Activated T-helper 1 cell treated with anti-CD3 and anti-CD28 coated beads, Interleukin-12 subunit alpha, Interleukin-12 subunit beta, Interleukin-2, Interleukin-4 antibody, amounts not matched to agents 30 ng/mL and 10 ng/mL and 1 ng/mL, durations not matched to agents 14 hours and 24 hours and 36 hours (primary cell): ENCODE data around the gene GFAP. TPM values are rescaled to one million over a fixed set of nuclear protein-coding genes. Genes with fewer than 3 reads are reported as not detected.

Experiments used
- DNase-seq: peaks from one replicate; pipeline ENCODE4 v3.0.0; 2021; ENCODE audit warnings: low spot score
- H3K27ac Mint-ChIP-seq: one replicate; pipeline ENCODE4 v1.8.0; 2021; ENCODE audit warnings: mild to moderate bottlenecking, mixed read lengths
- H3K27me3 Mint-ChIP-seq: one replicate; pipeline ENCODE4 v1.8.0; 2022; ENCODE audit warnings: mild to moderate bottlenecking, moderate library complexity, mixed read lengths; ENCODE audit not compliant: insufficient read depth
- H3K36me3 Mint-ChIP-seq: one replicate; pipeline ENCODE4 v1.8.0; 2021; ENCODE audit warnings: low read depth, mixed read lengths
- H3K4me1 Mint-ChIP-seq: one replicate; pipeline ENCODE4 v1.8.0; 2021; ENCODE audit warnings: low read depth, mixed read lengths
- H3K4me3 Mint-ChIP-seq: one replicate; pipeline ENCODE4 v1.8.0; 2021; ENCODE audit warnings: mild to moderate bottlenecking, moderate library complexity, mixed read lengths
- H3K9me3 Mint-ChIP-seq: one replicate; pipeline ENCODE4 v1.8.0; 2021; ENCODE audit warnings: mixed read lengths
- intact Hi-C: fragments of 100-400 bp; cut with micrococcal nuclease; formaldehyde crosslinking; loops from one replicate; pipeline ENCODE4 v1.15.1; 2024
- total RNA-seq: library from RNA; stranded (reverse); gene quantifications from 2 replicates; pipeline ENCODE4 v1.2.3, GENCODE V29; 2022

GFAP gene
- total RNA-seq, 1 donor from 2014 or later, result not detected

DNA sequence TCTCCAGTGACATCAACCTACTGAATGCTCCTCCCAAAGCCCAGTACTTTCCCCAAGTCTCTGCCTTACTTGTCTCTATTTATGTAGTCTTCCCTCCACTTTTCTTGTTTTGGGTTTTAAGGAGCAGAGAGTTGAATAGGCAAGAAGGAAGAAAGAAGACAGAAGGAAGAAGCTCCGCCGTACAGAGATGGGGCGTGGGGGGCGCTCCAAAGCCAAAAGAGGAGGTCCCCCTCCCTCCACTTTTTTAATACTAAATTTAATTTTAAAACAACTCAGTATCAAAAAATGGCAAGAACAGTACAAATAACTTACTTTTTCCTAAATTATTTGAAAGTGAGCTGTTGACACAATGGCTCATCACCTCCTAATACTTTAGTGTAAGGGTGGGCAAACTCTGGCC lies 20.7 kb downstream of the GFAP start:
- Mint-ChIP-seq H3K27me3 (no peaks in the 10 kb centered on the region), H3K4me3 (no peak overlapping the region), H3K4me1 (peaks cover 16% of the 10 kb centered on the region), H3K36me3 (peaks cover 32% of the 10 kb centered on the region), H3K9me3 (no peaks in the 10 kb centered on the region), H3K27ac (no peak overlapping the region)
- DNase-seq, result no peak
- intact Hi-C loops, result loop anchor here (10.0 kb wide), 2 partner anchors 330 to 1300 kb away; partner anchors contain the start of genes FMNL1 and KANSL1

DNA sequence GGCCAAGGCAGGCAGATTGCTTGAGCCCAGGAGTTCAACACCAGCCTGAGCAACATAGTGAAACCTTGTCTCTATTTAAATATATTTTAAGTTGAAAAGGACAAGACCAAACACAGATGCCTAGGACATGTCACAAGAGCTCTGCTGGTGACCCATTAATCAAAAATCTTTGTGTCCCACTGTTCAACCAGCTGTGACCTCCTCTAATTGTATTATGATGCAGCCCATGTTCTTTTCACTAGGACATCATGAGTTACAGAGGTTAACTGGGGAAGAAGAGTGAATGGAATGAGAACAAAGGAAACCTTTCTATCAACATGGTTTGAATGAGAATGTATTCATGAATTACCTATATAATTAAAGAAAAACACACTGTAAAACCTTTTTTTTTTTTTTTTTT lies 23.1 kb downstream of the GFAP start:
- Mint-ChIP-seq H3K4me3 (no peak overlapping the region), H3K9me3 (no peaks in the 10 kb centered on the region), H3K36me3 (peaks cover 27% of the 10 kb centered on the region), H3K27me3 (no peaks in the 10 kb centered on the region), H3K27ac (no peak overlapping the region), H3K4me1 (peaks cover 5% of the 10 kb centered on the region)
- no peak for DNase-seq
- intact Hi-C loops, result loop anchor here (10.0 kb wide), 2 partner anchors 333 to 1303 kb away; partner anchors contain the start of genes FMNL1 and KANSL1

DNA sequence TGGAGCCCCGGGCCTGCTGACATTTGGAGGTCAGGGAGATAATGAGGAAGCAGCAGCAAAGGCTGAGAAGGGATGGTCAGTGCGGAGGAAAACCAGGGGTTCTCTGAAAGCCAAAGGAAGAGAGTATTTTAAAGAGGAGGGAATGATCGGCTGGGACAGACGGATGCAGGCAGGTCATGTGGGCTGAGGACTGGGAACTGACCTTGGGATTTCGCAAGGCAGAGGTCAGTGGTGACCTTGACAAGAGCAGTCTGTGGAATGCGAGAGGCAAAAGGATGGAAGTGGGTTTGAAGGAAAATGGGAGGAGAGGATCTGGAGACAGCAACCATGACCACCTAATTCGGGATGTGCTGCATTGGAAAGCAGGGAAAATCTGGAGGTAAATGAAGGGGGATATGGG lies 26.3 kb downstream of the GFAP start:
- intact Hi-C loops, result no loop called here
- no peak for DNase-seq
- H3K27me3 Mint-ChIP-seq, result no peaks in the 10 kb centered on the region
- H3K27ac Mint-ChIP-seq, result no peak overlapping the region
- H3K36me3 Mint-ChIP-seq, result peaks cover 25% of the 10 kb centered on the region
- no peak overlapping the region for H3K4me3 Mint-ChIP-seq
- peaks cover 5% of the 10 kb centered on the region for H3K4me1 Mint-ChIP-seq
- H3K9me3 Mint-ChIP-seq, result no peaks in the 10 kb centered on the region

DNA sequence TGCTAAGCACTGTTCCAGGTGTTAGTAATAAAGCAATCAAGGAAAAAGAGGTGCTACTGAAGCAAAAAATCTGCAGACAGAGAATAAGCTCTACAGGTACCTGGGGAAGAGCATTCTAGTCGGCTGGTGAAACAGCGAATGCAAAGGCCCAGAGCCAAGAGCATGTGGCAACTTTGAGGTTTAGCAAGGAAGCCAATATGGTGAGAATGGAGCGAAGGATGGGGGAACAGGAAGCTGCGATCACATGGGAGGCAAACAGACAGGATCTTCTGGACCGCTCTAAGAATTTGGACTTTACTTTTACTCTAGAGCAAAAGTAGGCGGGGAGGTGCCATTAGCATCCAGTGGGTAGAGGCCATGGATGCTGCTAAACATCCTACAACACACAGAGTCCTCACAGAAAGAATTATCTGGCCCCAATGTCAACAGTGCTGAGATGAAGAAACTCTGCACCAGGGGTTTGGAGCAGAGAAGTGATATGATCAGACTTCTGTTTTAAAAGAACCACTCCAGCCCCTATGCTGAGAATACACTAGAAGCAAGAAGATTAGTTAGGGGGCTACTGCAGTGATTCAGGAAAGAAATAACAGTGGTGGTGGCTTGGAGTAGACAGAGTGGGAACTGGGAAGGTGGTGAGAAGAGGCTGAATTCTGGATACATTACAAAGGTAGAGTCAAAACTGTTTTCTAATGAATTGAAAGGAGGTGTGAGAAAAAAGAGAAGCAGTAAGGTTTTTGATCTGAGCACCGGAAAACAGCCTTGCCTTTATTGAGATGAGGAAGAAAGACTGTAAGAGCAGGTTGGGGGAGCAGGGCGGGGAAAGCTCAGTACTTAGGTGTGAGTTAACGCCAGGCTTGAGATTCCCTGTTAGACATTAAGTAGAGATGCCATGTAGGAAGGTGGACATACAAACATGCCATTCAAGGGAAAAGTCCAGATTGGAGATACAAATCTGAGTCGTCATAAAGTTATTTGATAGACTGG lies 27.0 kb downstream of the GFAP start:
- H3K27ac Mint-ChIP-seq, result no peak overlapping the region
- peaks cover 27% of the 10 kb centered on the region for H3K36me3 Mint-ChIP-seq
- H3K4me1 Mint-ChIP-seq, result peaks cover 5% of the 10 kb centered on the region
- DNase-seq, result no peak
- no peaks in the 10 kb centered on the region for H3K27me3 Mint-ChIP-seq
- no peaks in the 10 kb centered on the region for H3K9me3 Mint-ChIP-seq
- no peak overlapping the region for H3K4me3 Mint-ChIP-seq
- intact Hi-C loops, result no loop called here

DNA sequence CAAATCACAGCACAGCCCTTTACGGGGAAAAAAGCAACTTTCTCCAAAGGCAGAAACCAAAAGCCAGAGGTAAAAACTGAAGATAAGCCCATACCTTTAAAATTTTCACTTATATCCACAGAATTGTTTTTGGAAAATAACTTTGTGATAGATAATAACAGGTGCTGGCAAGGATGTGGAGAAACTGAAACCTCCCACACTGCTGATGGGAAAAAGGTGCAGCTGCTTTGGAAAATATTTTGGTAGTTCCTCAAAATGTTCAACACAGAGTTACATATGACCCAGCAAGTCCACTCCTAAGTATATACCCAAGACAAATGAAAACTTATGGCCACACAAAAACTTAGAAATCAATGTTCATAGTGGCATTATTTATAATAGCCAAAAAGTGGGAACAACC lies 28.3 kb downstream of the GFAP start:
- H3K4me1 Mint-ChIP-seq, result peaks cover 5% of the 10 kb centered on the region
- H3K9me3 Mint-ChIP-seq, result no peaks in the 10 kb centered on the region
- no peak overlapping the region for H3K27ac Mint-ChIP-seq
- DNase-seq, result no peak
- peaks cover 33% of the 10 kb centered on the region for H3K36me3 Mint-ChIP-seq
- intact Hi-C loops, result no loop called here
- no peak overlapping the region for H3K4me3 Mint-ChIP-seq
- H3K27me3 Mint-ChIP-seq, result no peaks in the 10 kb centered on the region

DNA sequence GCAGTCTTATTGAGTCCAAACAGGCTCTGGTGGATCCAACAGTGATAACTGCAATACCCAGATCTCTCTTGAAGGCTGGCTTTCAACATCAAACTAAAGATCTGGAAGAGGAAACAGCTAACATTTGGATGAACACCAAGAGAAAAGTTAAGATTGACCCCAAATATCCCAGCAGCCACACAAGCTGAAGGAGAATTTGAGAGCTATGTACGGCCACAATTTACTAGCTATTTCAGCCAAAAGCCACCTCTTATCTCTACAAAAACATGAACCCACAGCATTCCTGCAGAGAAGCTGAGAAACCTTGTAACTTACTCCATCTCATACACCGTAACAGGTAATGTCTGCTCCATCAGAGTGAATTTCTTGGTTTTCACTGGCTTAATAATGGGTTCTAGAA lies 30.4 kb downstream of the GFAP start:
- Mint-ChIP-seq H3K27me3 (no peaks in the 10 kb centered on the region), H3K27ac (no peak overlapping the region), H3K4me1 (no peaks in the 10 kb centered on the region), H3K4me3 (no peak overlapping the region), H3K9me3 (no peaks in the 10 kb centered on the region), H3K36me3 (peaks cover 33% of the 10 kb centered on the region)
- intact Hi-C loops, result no loop called here
- DNase-seq, result no peak

DNA sequence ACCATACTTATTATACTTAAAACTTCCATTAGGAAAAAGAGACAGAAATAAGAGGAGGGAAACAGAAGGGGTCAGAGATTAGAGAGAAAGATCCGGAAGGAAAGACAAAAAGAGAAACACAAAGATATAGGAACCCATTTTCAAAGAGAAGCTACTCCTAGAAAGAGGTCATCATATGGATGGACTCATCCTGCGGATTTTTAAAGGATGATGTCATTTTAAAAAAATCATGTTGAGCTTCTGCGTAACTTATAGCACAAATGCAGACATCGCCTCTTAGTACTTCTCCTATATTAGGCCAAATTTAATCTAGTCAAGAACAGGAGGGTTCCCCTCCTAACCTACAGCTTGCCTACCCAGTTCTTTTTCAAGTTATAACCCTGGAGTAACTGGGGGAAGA lies 34.2 kb downstream of the GFAP start:
- DNase-seq, result no peak
- Mint-ChIP-seq H3K27ac (no peak overlapping the region), H3K4me1 (no peaks in the 10 kb centered on the region), H3K9me3 (no peaks in the 10 kb centered on the region), H3K36me3 (peaks cover 52% of the 10 kb centered on the region), H3K27me3 (no peaks in the 10 kb centered on the region), H3K4me3 (no peak overlapping the region)
- intact Hi-C loops, result no loop called here

DNA sequence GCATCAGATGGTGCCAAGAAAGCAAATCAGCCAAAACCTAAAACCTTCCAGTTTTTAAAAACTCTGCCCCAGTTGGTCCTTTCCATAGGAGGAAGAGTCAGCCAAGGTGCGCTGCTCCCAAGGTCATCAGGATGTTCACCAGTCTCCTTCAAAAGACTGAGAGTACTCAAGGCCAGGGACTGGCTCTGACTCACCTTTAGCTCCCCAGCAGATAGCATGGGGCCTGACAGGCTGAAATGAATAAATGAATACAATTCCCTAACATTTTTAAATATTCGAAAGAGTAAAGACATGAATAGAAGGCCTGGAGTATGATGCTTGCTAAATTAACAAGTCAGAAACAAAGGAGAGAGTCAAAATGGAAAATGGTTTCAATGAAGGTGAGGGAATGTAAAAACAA lies 35.2 kb downstream of the GFAP start:
- Mint-ChIP-seq H3K4me3 (no peak overlapping the region), H3K27ac (no peak overlapping the region), H3K27me3 (no peaks in the 10 kb centered on the region), H3K9me3 (no peaks in the 10 kb centered on the region), H3K36me3 (peaks cover 54% of the 10 kb centered on the region), H3K4me1 (no peaks in the 10 kb centered on the region)
- DNase-seq, result no peak
- intact Hi-C loops, result no loop called here

DNA sequence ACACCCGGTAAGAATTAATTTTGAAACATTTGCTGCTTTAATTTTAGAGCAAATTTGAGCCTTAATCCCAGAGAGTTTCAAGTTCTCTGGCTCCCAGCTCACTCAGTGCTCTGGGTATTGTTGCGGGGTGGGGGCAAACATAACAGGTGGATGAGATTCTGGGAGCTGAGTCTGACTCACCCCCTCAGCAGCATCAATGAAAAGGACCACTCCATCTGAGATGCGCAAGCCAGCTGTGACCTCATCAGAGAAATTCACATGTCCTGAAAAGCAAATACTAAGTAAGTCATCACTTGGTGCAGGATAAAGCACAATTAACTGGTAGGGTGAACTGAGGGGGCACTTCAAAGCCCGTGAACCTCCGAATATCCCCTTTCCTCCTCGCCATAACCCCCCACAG lies 35.9 kb downstream of the GFAP start:
- no peaks in the 10 kb centered on the region for H3K9me3 Mint-ChIP-seq
- DNase-seq, result no peak
- H3K4me1 Mint-ChIP-seq, result no peaks in the 10 kb centered on the region
- no peak overlapping the region for H3K4me3 Mint-ChIP-seq
- H3K27me3 Mint-ChIP-seq, result no peaks in the 10 kb centered on the region
- peaks cover 48% of the 10 kb centered on the region for H3K36me3 Mint-ChIP-seq
- intact Hi-C loops, result no loop called here
- no peak overlapping the region for H3K27ac Mint-ChIP-seq

DNA sequence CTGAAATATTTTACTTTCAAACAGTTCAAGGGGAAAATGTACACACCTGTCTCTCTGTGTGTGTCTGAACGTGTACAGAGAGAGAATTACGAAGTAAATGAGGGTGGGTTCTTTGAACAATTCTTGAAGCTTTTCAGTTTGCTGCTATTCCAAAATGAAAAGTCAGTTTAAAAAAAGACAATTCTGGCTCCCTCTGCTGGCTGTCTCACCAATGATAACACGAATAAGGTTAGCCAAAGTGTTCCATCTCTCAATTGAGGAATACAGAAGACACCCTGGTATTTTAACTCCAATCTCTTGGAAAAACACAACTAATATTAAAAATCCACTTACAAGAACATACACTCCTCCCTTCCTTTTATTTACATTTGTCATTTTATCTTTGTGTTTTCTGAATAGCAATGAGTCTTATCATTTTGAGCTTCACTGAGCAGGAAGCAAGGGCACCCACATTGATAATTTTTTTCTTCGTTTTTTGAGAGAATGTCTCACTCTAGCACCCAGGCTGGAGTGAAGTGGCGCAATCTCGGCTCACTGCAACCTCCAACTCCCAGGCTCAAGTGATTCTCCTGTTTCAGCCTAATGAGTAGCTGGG lies 36.6 kb downstream of the GFAP start:
- Mint-ChIP-seq H3K9me3 (no peaks in the 10 kb centered on the region), H3K36me3 (peaks cover 51% of the 10 kb centered on the region), H3K27ac (no peak overlapping the region), H3K27me3 (no peaks in the 10 kb centered on the region), H3K4me3 (no peak overlapping the region), H3K4me1 (no peaks in the 10 kb centered on the region)
- no peak for DNase-seq
- intact Hi-C loops, result no loop called here

DNA sequence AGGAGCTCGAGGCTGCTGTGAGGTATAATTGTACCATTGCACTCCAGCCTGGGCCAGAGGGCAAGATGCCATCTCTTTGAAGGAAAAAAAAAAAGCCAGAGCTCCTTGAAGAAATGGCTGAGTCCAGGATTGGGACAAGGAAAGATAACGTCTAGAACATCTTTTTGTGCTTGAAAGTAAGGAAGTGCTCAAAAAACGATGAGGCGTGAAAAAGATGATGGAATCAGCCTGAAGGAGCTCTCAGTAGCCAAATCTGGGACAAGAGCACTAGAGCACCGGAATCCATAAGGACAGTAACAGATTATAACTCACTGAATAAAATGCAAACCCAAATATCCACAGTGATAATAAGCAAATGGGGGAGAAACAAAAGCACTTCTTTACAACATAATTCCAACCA lies 38.2 kb downstream of the GFAP start:
- H3K4me1 Mint-ChIP-seq, result no peaks in the 10 kb centered on the region
- DNase-seq, result no peak
- H3K9me3 Mint-ChIP-seq, result no peaks in the 10 kb centered on the region
- intact Hi-C loops, result no loop called here
- H3K27me3 Mint-ChIP-seq, result no peaks in the 10 kb centered on the region
- no peak overlapping the region for H3K4me3 Mint-ChIP-seq
- peaks cover 47% of the 10 kb centered on the region for H3K36me3 Mint-ChIP-seq
- H3K27ac Mint-ChIP-seq, result no peak overlapping the region

DNA sequence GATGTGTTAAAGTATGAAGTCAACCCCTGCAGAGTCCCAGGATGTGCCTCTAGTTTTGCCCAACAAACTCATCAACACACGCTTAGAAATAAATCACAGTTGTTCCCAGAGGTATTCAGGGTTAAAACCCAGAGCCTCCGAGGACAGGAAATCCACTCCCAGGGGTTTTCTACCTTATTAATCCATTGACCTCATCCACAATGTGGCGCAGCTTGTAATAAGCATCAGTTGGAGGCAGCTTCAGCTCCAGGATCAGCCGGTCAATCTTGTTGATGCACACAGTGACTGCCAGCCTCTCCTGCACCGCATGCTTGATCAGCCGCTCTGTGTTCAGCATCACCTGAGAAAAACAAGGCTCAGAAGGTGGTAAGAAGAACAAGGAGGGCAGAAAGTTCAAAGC lies 39.5 kb downstream of the GFAP start:
- Mint-ChIP-seq H3K9me3 (no peaks in the 10 kb centered on the region), H3K4me3 (no peak overlapping the region), H3K27ac (no peak overlapping the region), H3K36me3 (peaks cover 53% of the 10 kb centered on the region), H3K27me3 (no peaks in the 10 kb centered on the region), H3K4me1 (no peaks in the 10 kb centered on the region)
- intact Hi-C loops, result no loop called here
- no peak for DNase-seq

DNA sequence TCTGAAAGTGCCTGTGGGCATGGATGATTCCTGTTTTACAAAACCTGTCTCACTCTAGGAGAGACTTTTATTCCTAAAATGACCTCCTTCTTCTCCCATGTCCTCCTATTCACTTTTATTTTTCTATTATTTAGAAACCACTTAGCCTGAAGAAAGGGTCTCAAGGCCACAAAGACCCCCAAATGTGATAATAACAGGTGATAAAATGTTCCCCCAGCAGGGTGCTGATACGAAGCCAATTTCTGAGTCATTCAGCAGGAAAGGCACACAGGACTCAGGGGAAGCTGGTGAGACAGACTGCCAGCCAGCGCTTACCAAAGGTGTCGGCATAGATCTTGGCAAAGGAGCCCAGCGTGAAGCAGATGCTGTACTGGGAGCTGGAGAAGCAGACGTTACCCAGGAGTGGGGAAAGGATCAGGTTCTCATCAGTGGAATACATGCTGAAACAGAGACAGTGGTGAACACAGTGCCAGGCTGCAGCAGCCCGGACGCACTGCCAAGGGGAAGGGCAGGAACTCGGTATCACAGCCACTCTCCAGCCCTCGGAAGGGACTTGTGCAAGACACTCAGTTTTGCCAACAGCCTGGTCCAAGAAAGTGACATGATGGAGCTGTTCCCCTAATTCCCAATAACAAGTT lies 43.0 kb downstream of the GFAP start:
- intact Hi-C loops, result loop anchor here (5.0 kb wide), 1 partner anchor 765 kb away; no protein-coding TSS in a partner anchor
- peaks cover 53% of the 10 kb centered on the region for H3K36me3 Mint-ChIP-seq
- H3K27ac Mint-ChIP-seq, result no peak overlapping the region
- H3K27me3 Mint-ChIP-seq, result no peaks in the 10 kb centered on the region
- no peak overlapping the region for H3K4me3 Mint-ChIP-seq
- no peaks in the 10 kb centered on the region for H3K4me1 Mint-ChIP-seq
- no peak for DNase-seq
- H3K9me3 Mint-ChIP-seq, result no peaks in the 10 kb centered on the region
